Stimulated activated CD4-positive, alpha-beta T cell treated with anti-CD3 and anti-CD28 coated beads, Interleukin-12 subunit alpha, Interleukin-12 subunit beta, amount 100 ng/mL, for 48 hours (primary cell): Measurements from ENCODE around the gene TBC1D14.

Experiments
- DNase-seq, 3 donors: peaks; one replicate each; pipeline ENCODE4 v3.0.0-alpha.2; 2020; ENCODE audit warnings: low read depth in 2 of 3, low spot score in 1 of 3

Gene TBC1D14, protein sequence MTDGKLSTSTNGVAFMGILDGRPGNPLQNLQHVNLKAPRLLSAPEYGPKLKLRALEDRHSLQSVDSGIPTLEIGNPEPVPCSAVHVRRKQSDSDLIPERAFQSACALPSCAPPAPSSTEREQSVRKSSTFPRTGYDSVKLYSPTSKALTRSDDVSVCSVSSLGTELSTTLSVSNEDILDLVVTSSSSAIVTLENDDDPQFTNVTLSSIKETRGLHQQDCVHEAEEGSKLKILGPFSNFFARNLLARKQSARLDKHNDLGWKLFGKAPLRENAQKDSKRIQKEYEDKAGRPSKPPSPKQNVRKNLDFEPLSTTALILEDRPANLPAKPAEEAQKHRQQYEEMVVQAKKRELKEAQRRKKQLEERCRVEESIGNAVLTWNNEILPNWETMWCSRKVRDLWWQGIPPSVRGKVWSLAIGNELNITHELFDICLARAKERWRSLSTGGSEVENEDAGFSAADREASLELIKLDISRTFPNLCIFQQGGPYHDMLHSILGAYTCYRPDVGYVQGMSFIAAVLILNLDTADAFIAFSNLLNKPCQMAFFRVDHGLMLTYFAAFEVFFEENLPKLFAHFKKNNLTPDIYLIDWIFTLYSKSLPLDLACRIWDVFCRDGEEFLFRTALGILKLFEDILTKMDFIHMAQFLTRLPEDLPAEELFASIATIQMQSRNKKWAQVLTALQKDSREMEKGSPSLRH

DNA sequence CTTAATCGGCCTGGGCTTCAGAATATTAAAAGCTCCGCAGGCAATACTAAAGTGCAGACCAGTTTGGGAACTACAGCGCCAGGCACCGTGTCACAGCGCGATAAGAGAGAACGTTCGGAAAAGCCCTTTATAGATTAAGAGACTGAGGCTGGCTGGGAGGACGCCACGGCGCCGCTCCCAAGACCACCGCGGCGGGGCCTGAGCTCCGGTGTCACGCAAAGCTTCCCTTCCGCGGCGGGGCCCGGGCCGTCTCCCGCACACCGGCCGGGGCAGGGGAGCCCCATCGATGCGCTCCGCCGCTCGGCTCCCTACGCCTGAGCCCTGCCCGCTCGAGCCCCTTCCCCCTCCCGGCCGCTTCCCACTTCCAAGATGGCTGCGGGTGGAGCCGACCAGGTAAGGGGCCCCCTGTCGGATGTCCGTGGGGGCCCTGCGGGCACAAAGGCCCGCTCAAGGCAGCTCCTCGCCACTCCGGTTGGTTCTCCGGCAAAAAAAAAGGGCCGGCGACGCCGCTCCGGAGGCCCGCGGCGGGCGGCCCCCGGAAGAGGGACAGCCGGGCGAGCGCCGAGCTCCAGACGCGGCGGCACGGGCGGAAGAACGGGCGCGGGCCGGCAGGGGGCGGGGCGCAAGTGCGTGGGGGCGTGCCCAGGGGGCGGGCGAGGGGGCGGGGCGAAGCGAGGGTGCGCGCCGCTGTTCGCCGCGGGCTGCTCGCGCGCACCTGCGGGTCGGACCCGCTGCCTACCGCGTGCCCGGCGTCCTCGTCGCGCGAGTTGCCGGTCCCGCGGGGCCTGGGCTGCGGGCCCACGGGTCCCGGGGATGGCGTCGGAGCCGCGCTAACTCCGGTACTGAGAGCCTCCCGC is at the start of gene TBC1D14:
Gene TBC1D14, plus strand, starts transcription at position 714 of the 857 bp plus-strand sequence. CDS start 13,564 bp downstream, outside the sequence.
- peak; percentile 67 to 81 (median 73) for DNase-seq

- no peak for DNase-seq
Measured at GRCh38 chr4:6868386-6868785, 41.2 kb upstream of the TBC1D14 start.

GRCh38 chr4:6869944-6870343 is 39.7 kb upstream of the TBC1D14 start:
- DNase-seq: no peak

DNA sequence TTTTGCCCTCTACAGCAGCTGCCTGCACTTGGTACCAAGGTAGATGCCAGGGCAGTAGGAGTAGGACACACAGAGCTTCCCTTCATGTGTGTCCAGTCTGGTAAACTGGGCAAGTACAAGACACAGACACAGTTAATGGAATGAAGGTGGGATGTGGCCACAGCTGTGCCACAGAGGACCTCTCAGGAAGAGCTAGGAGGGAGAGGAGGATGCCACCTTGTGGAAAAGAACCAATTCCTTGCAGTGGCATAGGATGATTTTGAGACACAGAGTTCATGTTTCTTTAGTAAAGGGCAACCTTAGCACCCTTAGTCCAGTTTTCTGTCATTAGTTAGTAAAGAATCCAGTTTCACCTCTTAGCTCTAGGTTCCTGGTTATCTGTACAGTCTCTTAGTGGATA is 36.3 kb upstream of the TBC1D14 start:
- DNase-seq: no peak

DNA sequence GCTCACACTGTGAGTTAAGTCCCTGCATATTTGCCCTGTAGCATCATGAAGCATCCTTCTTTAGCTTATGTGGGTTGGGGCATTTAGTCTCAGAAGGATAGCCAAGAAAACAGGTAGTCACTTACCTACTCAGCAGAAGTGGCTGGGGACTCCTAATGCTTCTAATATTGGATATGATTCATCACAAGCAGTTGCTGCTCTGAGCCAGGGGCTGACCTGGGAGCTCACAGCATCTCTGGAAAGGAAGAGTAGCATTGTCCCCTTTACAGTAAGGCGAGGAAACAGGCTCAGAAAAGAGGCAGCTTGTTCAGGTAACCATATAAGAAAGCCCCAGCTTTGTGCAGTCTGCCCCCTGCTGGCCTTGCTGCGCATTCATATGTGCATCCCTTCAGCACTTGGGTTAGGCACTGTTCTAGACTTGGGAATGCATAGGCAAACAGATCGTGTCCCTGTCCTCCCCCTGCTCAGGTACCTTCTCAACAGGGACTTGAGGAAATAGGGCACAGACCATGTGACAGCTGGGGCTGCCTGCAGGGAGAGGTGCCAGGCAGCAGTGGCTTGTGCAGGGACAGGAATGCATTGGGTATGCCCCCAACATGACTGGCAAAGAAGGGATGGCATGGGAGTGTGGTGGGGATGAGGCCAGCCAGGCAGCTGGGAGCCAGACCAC is 35.7 kb upstream of the TBC1D14 start:
- DNase-seq: peak; percentile 59 to 79 (median 72)

GRCh38 chr4:6874981-6875380 is 34.6 kb upstream of the TBC1D14 start:
- DNase-seq: no peak

GRCh38 chr4:6875431-6875831 is 34.2 kb upstream of the TBC1D14 start:
- DNase-seq: no peak

GRCh38 chr4:6876440-6876839 is 33.2 kb upstream of the TBC1D14 start:
- DNase-seq: no peak

DNA sequence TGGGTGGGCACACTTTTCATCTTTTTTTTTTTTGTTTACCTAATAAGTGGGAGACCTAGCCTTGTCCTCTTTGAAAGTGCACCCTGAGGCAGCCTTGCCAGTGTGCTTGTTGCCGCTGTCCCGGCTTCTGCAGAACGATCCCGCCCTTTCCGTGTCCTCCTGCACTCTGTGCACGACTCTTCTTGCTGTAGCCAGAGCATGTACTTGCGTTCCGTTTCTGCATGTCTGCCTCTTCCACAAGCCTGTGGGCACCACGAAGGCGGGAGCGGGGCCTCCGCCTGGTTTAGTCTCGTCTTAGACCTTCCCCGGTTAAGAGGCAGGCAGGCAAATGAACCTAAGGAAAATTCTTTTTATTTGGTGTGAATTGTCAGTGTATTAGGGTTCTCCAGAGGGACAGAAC is 32.6 kb upstream of the TBC1D14 start:
- DNase-seq: no peak

GRCh38 chr4:6878451-6879059 is 31.1 kb upstream of the TBC1D14 start:
- DNase-seq: no peak

GRCh38 chr4:6880691-6881090 is 28.9 kb upstream of the TBC1D14 start:
- DNase-seq: no peak

GRCh38 chr4:6881908-6882307 is 27.7 kb upstream of the TBC1D14 start:
- no peak for DNase-seq

GRCh38 chr4:6884341-6884870 is 25.2 kb upstream of the TBC1D14 start:
- no peak for DNase-seq

GRCh38 chr4:6885953-6886557 is 23.6 kb upstream of the TBC1D14 start:
- DNase-seq: no peak

DNA sequence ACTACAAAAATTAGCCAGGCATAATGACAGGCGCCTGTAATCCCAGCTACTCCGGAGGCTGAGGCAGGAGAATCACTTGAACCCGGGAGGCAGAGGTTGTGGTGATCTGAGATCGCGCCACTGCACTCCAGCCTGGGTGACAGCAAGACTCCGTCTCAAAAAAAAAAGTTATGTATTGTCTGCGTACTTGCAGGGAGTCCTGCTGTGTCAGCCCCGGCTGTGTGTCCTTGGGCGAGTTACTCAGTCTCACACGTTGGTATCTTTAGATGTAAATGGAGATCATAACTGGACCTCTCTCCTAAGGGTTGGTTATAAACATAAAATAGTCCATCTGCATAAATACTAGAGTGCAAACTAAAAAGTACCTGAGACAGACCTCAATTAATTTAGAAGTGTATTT is 22.7 kb upstream of the TBC1D14 start:
- DNase-seq: no peak

DNA sequence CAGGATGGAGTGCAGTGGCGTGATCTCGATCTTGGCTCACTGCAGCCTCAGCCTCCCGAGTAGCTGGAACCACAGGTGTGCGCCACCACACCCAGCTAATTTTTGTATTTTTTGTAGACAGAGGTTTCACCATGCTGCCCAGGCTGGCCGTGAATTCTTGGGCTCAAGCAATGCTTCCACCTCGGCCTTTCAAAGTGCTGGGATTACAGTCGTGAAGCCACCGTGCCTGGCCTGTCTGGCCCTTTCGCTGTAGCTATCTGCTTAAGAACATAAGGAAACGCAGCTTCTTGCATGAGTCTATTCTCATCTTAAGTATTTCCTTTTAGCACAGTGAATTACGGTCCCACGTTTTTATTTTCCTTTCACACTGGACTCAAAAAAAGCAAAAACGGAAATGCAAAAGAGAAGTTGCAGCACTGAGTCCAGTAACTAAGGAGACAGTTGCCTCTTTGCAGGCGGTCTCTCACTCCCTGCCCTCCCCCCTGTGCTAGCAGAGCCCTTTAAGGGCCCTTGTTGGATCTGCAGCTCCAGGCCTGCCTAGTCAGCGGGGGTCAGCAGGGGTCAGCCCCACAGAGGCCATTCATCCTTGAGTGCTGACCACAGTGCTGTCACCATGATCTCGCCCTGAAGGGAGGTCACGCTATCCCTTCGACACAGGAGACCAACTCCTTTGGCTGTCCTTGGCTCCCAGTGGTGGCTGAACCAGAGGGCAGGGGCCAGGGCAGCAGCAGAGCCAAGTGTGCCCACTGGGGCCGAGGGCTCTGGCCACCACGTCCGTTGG is 21.8 kb upstream of the TBC1D14 start:
- DNase-seq: no peak

DNA sequence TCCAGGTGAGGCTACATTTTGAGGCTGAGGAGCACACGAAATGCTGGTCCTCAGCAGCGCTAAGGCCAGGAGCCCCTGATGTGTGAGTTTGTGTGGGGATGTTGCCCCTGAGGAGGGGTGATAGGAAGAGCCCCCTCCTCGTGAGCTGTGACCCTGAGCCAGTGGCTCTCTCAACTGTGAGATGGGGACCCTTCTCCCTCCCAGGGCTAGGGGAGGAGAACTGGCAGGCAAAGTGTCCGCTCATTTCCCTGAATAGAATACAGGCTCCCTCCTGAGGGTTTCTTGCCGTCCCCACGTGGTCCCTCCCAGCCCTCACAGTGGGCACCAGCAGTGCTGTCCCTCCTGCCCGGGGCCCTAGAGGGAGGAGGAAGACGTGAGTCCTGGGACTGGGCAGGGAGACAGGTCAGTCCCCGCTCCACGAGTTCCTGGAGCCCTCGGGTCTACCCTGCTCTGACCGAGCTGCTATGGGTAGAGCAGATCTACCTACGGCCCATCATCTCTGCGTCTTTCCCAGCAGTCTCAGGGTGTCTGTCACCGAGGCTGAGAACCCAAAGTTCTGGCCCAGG is 21.0 kb upstream of the TBC1D14 start:
- no peak for DNase-seq

DNA sequence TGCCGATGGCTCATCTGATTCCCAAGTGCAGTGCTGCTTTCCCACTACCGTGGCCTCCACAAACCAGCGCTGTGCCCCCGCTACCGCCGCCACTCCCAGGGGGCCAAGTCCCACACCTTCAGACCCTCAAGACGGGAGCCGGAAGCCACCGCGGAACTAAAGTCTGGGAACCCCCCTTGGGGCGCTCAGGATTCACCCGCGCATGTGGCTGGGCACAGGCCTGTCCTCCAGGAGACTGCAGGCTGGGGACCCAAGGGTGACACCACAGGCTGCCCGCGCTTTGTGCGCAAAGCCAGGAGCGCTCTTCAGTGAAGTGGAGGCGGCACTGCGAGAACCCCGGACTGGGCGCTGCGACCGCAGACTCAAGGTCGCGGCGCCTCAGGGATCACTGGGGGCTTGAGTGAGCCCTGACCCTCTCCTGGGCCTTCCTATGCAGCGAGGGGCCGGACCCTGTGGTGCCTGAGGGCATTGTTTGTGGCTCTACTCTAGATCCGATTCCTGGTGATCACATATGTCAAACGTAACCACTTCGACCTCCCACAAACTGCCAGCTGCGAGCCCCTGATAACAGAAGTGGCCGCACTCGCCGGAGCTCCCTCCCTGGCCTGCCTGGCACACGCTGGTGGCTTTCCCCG is 20.4 kb upstream of the TBC1D14 start:
- DNase-seq: no peak
